Sigmoid colon (tissue), 4 donors: ENCODE data around the gene PRDM4.

Experiments used
- POLR2AphosphoS5 ChIP-seq, 4 donors: sonication (generic); formaldehyde crosslinking; IDR thresholded peaks; one replicate each; pipeline ENCODE4 v1.6.1; 2017; ENCODE audit warnings: antibody characterized with exemption in 4 of 4
- TF ChIP-seq, protein P1 (sequence below), 4 experiments: fragments of 450-650 bp in 3 of 4; fragments of 200-600 bp in 1 of 4; IDR thresholded peaks; one replicate each; pipeline ENCODE4 v1.5.1; 2016 to 2019; ENCODE audit warnings: antibody characterized with exemption in 4 of 4, mild to moderate bottlenecking in 3 of 4, moderate library complexity in 2 of 4

DNA sequence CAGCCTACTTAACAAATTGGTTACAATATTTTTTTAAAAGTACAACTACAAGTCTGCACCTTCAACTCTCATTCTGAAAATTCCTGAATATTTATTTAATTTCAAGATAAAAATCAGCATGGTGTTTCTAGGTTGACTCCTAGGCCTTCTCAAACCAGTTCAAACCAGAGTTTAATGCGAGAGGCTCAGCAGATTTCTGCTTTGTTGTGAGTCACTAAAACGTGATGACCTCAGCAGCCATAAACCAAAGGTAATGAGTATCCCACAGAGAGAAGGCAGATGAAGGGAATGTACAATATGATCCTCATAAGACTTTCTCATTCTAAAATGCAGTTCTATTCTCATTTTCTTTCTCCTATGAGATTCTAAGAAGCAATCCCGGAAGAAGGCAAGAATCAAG, 1.5 kb downstream of the PRDM4 start:
- TF ChIP-seq, protein P1, sequence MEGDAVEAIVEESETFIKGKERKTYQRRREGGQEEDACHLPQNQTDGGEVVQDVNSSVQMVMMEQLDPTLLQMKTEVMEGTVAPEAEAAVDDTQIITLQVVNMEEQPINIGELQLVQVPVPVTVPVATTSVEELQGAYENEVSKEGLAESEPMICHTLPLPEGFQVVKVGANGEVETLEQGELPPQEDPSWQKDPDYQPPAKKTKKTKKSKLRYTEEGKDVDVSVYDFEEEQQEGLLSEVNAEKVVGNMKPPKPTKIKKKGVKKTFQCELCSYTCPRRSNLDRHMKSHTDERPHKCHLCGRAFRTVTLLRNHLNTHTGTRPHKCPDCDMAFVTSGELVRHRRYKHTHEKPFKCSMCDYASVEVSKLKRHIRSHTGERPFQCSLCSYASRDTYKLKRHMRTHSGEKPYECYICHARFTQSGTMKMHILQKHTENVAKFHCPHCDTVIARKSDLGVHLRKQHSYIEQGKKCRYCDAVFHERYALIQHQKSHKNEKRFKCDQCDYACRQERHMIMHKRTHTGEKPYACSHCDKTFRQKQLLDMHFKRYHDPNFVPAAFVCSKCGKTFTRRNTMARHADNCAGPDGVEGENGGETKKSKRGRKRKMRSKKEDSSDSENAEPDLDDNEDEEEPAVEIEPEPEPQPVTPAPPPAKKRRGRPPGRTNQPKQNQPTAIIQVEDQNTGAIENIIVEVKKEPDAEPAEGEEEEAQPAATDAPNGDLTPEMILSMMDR (IDR thresholded peaks at IDR 0.05) = no peak
- TF ChIP-seq POLR2AphosphoS5 (IDR thresholded peaks at IDR 0.05) = no peak
